SKM-1 (cell line): ENCODE data around the gene MED7.

Experiments
- DNase-seq: peaks from one replicate; lab custom pipeline; 2025; ENCODE audit not compliant: unreplicated experiment; lab: John Stamatoyannopoulos, UW

MED7 gene

DNA sequence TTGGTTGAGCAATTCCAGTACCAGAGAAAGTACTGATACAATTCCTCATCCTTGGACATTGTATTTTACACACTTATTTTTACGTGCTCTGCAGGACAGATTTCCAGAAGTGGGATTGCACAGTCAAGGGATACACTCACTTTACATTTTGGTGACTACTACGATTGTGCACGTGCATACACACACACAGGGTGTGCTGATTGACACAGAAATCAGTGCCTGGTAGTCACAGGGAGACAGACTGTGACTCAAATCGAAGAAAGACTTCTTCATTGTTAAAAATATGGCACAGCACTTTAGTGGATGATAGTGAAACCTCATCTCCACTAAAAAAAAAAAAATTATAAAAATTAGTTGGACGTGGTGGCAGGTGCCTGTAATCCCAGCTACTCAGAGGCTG lies 21.9 kb upstream of the MED7 start:
- no peak for DNase-seq

DNA sequence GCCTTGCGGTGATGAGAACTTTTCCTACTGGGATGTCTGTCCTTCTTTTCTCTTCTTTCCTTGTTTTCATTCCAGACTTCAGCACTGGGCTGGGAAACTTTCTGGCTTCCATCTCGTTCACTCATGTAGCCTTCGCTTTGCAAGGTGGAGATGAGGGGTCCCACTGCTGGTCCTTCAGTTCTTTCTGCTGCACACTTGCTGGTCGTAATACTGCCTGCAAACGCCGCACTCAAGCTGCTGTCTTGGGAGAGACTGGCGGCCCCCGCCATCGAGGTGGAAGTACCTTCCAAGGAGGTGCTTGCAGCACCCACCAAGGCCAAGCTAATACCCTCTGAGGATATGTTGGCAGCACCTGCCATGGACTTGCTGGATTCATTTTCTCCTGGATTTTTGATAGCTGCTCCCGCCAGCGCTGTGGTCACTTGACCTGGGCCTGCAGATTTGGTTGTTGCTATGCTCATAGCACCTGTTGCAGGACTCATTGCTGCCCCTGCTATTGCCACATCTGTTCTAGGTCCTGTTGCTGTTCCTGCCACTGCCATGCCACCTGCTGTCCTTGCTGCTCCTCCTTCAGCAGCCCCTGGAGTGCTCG lies 20.4 kb upstream of the MED7 start:
- no peak for DNase-seq

DNA sequence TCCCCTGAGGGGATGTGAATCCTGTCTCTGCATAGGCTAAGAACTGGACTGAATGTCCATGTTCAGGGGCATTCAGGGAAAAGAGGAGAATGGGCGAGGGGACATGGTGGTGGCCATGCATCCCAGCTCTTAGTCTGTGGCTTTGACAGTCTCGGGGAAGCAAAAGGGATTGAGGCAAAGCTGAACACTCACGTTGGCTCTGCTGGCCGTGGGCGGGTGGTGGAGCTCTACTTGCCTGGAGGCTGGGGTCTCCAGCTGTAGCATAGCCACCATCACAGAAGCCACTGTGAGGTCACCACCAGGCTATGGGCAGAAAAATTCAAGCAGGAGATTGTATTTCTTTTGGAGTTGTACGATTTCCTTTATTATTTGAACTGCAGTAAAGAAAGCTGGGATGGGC lies 19.3 kb upstream of the MED7 start:
- no peak for DNase-seq

DNA sequence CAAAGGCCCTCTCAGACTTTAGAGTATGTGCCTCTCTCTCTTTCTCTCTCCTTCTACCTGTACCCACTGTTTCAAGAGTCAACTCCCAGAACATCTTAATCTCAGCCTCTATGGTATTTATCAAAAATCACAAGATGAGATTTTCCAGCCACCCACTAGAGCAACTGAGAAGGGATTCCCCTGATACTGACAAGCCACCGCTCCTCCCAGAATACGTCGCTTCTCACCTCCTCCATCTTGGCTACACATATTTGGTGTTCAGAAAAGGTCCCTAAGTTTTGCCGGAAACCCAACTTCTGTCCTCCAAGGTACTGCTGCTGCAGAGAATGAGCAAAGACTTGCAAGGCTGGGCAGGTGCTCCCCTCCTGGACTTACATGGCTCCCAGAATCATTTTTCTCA lies 17.3 kb upstream of the MED7 start:
- DNase-seq = no peak

DNA sequence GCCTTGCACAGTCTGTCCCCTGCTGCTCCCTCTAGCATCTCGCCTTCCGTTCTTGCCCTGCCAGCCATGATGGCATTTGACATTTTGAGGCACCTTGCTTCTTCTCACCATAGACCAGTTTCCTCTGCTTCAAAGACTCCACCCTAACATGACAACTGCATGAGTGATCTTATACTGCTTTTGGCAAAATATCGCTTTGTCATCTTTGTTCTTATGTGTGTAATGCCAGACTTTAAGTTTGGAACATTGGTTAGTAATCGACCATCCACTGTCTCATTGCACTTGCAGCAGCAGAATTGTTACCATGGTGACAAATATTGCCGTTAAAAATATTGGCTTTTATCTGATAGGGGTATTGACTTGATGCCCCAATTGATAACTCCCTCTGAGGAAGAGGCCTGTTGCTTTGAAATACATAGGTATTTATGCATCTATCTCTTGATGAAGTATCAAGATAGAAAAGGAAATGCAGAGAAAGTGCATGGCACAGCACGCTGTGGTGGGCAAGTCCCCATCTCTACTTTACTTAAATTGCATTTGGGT lies 16.6 kb upstream of the MED7 start:
- no peak for DNase-seq

DNA sequence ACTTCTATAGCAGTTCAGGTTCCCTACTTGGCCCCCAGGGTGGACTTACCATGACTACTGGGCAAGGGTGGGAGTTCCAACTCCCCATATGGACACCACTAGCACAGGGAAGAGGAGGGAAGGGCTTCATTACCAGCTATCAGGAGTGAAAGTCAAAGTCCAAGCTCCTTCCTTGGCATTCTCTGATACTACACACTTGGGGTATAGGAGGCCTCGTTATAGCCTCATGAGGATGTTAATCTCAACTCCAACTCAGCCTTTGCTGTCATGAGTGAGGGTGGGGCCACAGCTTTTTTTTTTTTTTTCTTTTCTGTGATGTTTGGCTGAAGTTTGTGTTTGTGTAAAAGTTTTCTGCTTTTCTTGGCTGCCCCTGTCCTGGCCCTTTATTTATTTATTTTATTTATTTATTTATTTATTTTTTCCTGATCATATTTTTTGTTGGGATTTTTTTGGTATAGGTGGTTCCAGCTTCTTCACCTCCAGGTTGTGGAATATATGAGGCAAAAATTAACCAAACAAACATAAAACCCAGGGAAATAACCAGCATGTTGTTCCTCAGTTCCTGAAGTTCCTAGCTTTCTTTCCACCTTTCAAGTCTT lies 14.7 kb upstream of the MED7 start:
- DNase-seq = no peak

DNA sequence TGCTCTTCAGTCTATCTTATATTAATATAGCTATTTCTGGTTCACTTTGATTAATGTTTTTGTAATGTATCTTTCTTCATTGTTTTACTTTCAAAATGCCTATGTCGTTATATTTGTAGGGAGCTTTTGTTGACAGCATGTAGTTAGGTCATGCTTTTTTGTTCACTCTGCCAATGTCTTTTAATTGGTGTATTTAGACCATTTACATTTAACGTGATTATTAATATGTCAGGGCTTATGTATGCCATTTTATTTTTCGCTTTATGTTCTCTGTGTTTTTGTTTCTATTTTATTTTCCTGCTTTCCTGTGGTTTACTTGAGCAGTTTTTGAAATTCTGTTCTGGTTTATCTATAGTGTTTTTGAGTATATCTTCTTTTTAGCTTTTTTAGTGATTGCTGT lies 12.6 kb upstream of the MED7 start:
- DNase-seq = no peak

DNA sequence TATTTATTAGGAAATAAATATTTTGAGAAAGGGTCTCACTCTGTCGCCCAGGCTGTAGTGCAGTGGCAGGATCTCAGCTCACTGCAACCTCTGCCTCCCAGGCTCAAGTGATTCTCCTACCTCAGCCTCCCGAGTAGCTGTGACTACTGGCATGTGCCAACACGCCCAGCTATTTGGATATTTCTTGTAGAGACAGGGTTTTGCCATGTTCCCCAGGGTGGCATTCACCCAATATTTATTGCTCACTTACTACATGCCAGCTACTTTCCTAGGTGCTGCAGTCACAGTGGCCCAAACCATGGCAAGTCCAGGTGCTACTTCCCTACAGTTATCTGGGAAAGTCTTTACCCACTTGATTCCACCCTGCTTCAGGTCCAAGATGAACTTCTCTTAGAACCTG lies 8.3 kb upstream of the MED7 start:
- no peak for DNase-seq

DNA sequence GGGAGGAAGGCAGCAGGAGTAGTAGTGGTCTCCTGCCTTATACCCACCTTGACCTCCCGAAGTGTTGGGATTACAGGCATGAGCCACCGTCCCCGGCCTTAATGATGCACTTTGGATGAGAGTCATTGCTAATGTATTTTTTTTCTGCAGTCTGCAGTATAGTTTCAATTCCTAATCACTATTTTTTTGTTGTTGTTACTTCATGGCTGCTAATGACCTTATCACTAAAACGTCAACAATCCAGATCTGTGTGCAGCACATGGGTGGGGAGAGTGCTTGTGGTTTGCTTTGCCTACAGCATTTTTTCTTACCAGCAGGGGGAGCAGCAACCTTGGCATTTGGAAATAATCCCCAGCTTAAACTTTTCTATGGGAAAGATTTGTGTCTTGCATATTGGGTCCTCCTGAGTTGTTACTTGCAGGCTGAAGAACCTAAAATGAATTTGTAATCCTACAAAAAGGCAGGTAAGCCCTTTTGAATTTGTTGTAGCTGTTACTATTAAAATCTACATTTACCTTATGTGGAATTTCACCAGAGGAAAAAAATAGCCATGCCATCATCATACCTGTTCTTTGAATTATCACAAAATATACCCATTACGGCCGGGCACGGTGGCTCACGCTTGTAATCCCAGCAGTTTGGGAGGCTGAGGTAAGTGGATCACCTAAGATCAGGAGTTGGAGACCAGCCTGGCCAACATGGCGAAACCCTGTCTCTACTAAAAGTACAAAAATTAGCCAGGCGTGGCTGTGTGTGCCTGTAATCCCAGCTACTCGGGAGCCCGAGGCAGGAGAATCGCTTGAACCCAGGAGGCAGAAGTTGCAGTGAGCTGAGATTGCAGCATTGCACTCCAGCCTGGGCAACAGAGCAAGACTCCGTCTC lies 6.3 kb upstream of the MED7 start:
- peak; percentile 69 for DNase-seq

DNA sequence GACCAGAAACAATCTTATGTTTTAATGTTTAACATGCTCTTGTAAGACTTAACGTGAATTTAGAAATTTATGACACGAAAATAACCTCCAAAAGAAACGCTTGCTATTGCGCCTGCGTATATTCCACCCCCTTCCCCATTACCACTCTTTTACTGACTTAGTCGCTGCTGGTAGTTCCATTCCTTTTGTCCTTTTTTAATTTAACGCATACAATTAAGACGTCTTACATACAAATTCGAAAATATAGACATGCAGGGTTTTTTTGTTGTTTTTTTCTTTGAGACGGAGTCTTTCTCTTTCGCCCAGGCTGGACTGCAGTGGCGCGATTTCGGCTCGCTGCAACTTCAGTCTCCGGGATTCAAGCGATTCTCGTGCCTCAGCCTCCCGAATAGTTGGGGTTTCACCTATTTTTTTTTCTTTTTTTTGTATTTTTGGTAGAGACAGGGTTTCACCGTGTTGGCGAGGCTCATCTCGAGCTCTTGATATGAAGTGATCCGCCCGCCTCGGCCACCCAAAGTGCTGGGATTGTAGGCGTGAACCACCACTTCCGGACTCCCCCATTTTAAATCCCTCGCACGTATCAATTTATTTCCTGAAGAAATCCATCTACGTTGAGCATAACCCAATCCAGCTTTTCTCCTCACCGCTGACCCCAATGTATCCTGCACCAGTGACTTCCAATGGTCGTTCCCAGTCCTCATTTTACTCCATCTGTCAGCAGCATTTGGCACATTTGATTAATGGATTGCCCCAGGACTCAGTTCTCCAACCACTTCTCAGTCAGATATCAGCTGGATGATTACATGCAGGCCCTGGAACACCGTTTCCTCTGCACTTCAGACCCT lies 684 bp upstream of the MED7 start:
- peak; percentile 93 for DNase-seq

DNA sequence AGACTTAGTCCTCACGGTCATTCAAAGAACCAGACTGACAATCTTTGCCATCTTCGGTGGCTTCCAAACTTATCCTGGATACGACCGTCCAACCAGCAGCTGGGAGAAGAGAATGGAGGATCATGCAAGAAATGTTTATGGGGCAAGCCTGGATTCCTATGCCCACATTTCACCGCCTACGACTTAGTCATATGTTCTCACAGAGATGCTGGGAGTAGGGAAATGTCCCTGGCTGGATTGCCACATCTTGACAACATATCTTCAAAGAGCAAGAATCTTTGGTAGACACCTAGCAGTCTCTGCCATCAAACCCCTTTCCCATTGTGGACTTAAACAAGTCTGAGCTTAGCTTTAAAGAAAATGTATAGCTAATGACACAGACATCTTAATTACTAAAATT lies 5.0 kb downstream of the MED7 start:
- DNase-seq = no peak

DNA sequence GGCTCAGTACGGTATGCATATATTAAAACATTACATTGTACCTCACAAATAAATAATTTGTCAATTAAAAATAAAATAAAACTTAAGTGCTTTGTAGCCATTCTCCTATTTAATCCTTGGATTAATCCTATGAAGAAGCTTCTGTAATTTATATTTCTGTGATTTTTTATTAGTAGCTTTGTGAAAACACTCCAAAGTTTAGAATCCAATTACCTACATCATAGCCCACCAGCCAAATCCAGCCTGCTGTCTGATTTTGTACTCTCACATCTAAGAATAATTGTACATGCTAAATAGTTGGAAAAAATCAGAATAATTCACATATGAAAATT lies 10.4 kb downstream of the MED7 start:
- no peak for DNase-seq

DNA sequence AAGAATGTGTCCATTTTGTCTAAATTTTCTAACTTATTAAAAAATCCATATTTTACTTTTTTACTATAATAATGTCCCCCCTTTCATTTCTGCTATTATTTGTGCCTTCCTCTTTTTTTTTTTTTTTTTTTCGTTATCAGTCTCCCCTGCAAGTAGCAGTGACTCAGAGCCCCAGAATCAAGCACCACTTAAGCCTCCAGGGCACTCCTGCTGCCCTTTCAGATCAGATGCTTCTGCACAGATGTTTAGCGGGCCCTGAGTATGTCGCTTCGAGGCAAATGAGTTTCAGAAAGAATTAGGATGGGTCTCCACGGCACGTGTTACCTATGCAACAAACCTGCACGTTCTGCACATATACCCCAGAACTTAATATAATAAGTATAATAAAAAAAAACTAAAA lies 11.7 kb downstream of the MED7 start:
- no peak for DNase-seq

DNA sequence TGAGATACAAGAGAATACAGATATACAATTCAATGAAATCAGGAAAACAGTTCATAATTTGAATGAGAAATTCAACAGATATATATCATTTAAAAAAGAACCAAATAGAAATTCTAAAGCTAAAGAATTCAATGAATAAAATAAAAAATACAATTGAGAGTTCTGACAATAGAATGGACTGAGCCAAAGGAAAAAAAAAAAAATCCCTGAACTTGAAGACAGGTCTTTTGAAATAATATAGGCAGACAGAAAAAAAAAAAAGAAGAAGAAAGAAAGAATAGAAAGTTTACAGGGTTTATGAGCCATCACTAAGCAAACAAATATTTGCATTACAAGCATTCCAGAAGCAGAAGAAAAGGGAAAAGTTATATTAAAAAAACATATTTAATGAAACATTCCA lies 21.0 kb downstream of the MED7 start:
- no peak for DNase-seq

DNA sequence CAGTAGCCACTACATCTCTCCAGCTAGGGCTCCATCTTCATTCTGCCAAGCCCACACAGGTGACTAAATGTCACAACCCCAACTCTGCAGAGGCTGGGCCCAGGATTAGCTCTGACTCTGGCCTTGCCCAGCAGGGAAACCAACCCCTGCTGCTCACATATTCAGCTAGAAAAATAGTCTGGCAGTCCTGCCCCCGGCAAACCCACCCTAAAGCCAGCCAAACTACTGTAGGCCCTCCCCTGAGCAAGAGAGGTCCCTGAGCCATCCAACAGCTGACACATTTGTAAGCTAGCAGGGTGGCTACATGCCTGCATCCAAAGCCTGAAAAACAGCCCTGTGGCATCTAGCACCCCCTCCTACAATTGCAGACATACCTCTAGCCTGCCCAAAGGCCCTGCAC lies 22.6 kb downstream of the MED7 start:
- DNase-seq = no peak

DNA sequence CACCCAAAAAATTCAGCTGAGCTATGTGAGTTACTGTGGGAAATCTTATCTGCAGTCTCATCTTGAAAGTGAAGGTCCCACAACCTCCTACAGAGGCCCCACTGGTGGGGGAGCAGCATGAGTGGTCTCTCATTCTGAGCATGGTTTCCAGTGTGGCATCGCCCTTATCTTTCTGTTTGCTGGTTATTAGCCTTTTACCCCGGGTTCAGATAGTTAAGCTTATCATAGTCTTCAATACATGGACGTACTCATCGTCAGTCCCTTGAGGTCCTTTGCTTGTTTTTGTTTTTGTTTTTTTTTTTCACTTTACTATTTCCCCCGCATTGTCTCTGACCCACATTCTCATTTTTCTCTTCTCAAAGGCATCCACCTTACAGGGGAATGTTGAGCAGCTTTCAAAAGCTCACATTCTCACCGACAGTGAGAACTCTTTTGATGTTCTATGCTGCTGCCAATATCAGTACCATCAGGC lies 26.1 kb downstream of the MED7 start:
- DNase-seq = no peak

DNA sequence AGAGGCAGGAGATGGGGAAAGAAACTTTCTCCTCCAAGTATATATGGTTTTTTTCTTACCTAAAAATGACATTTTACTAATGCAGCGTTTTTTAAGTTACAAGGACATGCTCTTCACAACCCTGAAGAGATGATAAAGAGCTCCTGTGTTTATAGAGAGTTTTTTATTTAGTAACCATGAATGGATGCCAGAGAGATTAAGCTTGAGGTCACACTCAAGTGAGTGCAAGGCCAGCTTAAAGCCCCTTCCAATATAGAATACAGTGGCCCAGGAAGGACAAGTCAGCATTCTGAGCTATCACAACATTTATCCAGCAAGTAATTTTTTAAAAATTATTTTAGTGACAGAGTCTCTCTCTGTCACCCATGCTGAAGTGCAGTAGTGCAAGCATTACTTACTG lies 27.2 kb downstream of the MED7 start:
- DNase-seq = no peak

DNA sequence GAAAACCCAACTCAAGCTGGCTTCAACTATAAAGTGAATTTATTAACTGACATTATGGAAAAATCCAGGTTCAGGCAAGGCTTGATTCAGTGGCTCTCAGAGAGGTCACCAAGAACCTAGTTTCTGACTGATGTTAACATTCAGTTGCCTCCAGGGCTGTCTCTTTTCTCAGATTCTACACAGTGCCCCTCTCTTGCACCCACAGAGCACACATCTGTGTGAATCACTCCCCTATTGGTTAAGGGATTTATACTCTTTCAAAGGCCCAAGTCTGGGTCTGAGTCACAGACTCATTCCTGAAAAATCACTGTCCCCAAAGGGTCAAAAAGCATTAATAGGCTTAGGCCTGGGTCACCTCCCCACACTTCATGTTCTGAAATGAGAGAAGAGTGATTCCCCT lies 27.7 kb downstream of the MED7 start:
- DNase-seq = no peak

DNA sequence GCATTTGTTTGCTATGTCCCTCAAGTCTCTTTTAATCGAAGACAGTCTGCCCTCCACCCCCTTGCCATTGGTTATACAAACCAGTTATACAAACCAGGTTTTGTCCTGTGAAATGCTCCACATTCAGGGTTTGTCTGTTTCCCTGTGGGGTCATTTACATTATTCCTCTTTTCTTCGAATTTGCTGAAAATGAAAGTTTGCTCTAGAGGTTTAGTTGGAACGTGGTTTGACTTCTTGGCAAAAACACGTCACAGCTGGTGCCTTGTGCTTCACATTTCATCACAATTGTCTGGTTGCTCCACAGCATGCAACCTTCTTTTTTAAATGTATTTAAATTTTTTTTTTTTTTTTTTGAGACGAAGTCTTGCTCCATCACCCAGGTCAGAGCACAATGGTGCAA lies 29.7 kb downstream of the MED7 start:
- no peak for DNase-seq

DNA sequence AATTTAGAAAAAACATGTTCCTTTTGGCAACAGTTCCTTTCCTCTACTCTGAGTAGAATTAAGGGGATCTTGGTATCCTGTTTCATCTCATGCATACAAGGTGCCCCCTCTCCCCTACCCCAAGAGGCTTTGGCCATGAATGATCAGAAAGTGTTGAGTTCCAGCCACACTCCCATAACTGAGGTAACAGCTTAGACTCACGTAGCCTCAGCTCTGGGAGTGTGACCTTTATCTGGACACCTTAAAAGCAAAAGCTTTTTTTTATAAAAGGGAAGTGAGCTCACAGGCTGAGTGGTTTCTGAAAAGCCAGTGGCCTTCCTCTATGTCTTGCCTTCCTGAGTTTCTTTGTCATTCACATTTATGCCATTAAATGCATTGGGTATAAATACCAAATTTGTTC lies 32.9 kb downstream of the MED7 start:
- DNase-seq = peak; percentile 59

DNA sequence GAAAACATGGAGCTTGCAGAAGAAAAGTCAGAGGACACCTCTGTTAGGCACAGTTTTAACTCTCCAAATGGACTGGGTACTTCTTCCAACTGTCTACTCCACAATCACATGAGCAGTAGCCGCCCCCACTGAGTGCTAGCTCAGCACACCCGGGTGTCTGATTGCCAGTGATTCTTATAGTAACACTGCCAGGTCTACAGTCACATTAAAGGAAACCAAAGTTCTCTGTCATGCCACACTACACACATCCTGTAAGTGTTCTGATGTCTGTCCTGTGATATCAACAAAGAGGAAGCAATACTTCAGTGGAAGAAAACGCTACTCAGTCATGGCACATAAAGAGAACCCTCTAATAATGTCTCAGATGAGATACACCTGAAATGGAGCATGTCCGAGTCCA lies 33.7 kb downstream of the MED7 start, which contains the start of gene HAVCR2:
Gene HAVCR2, minus strand, starts transcription at position 69 of the 400 bp plus-strand sequence. Its CDS starts 61 bp downstream, at position 8.
- peak; percentile 34 for DNase-seq
